ENCODE results near the gene EIF4B. TPM values are rescaled to one million over a fixed set of nuclear protein-coding genes. Genes with fewer than 3 reads are reported as not detected.
A peak's percentile ranks its signal among the peaks of the same experiment; 100 is the strongest.
"Not testable (repeated sequence)": the region's sequence is repeated elsewhere in the genome, so short reads cannot be mapped to it uniquely, and the experiment has no call there.

EIF4B gene
- polyA plus RNA-seq, 1 experiment: 645 TPM

DNA sequence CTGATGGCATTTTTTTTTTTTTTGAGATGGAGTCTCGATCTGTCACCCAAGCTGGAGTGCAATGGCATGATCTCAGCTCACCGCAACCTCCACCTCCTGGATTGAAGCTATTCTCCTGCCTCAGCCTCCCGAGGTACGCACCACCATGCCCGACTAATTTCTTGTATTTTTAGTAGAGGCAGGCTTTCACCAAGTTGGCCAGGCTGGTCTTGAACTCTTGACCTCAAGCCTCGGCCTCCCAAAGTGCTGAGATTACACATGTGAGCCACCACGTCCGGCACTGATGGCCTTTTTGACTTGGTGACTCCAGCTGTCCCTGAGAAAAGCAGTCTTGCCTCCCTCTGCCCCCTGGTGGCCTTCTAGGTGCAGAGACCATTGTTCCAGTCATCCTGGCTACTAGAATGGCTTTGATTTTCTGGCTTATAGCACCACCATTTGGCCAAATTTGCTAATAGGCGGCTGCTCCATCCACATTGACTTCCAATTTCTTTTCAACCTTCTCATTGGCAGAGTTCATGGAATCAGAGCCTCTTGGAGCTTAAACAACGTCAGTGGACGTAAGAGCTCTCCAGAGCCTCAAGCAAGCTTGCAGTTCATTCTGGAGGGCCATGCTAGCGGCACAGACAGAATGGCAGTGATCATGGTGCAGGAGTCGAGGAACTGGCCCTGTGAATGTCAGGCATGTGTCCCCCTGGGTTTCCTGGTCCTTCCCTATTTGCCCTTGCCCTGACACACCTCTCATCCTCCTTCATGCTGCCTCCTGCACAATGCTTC, 25.4 kb upstream of the EIF4B start:
- ChIA-PET POLR2A (interaction anchor here (0.6 to 1.7 kb wide), 4 partner anchors 43 to 106 kb away, joined by 3 to 7 read pairs (median 4); no protein-coding TSS in a partner anchor), CTCF (interaction anchor here (0.6 to 12.6 kb wide), 45 partner anchors 9 to 955 kb away, joined by 3 to 1204 read pairs (median 6); partner anchors contain the start of genes EIF4B and KRT8)
- TF ChIP-seq, protein P1, sequence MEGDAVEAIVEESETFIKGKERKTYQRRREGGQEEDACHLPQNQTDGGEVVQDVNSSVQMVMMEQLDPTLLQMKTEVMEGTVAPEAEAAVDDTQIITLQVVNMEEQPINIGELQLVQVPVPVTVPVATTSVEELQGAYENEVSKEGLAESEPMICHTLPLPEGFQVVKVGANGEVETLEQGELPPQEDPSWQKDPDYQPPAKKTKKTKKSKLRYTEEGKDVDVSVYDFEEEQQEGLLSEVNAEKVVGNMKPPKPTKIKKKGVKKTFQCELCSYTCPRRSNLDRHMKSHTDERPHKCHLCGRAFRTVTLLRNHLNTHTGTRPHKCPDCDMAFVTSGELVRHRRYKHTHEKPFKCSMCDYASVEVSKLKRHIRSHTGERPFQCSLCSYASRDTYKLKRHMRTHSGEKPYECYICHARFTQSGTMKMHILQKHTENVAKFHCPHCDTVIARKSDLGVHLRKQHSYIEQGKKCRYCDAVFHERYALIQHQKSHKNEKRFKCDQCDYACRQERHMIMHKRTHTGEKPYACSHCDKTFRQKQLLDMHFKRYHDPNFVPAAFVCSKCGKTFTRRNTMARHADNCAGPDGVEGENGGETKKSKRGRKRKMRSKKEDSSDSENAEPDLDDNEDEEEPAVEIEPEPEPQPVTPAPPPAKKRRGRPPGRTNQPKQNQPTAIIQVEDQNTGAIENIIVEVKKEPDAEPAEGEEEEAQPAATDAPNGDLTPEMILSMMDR (IDR thresholded peaks at IDR 0.05; ENCODE audit: low read depth, low read length): peak; percentile 99
- peak; percentile 80 for DNase-seq (ENCODE audit: low read depth, low spot score)
- Histone ChIP-seq H3K9me3 (ENCODE audit: control insufficient read depth, insufficient read depth, low read length) (no peaks in the 10 kb centered on the region), H3K27ac (ENCODE audit: low read depth, low read length) (no peak overlapping the region), H3K4me3 (ENCODE audit: low read depth, low read length) (no peak overlapping the region), H3K27me3 (ENCODE audit: control insufficient read depth, insufficient read depth, low read length) (peaks cover 2% of the 10 kb centered on the region)

- TF ChIP-seq, protein P1 (IDR thresholded peaks at IDR 0.05; ENCODE audit: low read depth, low read length): 0 out of 2 replicates have a peak, but pooled peaks have one; percentile 18
- Histone ChIP-seq H3K27me3 (ENCODE audit: control insufficient read depth, insufficient read depth, low read length) (peaks cover 2% of the 10 kb centered on the region), H3K9me3 (ENCODE audit: control insufficient read depth, insufficient read depth, low read length) (no peaks in the 10 kb centered on the region), H3K4me3 (ENCODE audit: low read depth, low read length) (no peak overlapping the region), H3K27ac (ENCODE audit: low read depth, low read length) (no peak overlapping the region)
- ChIA-PET POLR2A (no interaction called here), CTCF (interaction anchor here (0.9 to 12.6 kb wide), 2 partner anchors 101 to 111 kb away, joined by 4 to 1204 read pairs; no protein-coding TSS in a partner anchor)
- DNase-seq (ENCODE audit: low read depth, low spot score): no peak
Observed at GRCh38 chr12:52984136-52984535, 22.1 kb upstream of the EIF4B start.

DNA sequence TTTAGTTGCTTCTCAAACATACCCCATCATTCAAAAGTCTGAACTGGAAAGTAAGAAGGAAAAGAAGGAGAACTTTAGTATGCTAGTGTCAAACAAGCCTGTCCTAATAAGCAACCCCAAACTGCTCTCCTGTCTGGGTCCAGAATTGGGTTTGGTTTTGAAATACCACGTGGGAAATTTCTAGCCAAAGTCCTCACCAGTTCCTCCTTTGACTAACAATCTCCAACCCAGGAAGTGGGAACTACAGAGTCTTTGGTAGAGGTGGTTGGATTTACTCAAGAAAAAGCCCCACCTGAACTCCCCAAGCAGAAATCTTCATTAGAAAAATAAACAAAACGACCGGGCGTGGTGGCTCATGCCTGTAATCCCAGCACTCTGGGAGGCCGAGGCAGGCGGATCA, 17.4 kb upstream of the EIF4B start:
- no peak for DNase-seq (ENCODE audit: low read depth, low spot score)
- no peak overlapping the region for H3K4me3 ChIP-seq (ENCODE audit: low read depth, low read length)
- TF ChIP-seq, protein P1 (IDR thresholded peaks at IDR 0.05; ENCODE audit: low read depth, low read length): no peak
- H3K9me3 ChIP-seq (ENCODE audit: control insufficient read depth, insufficient read depth, low read length): no peaks in the 10 kb centered on the region
- peaks cover 2% of the 10 kb centered on the region for H3K27me3 ChIP-seq (ENCODE audit: control insufficient read depth, insufficient read depth, low read length)
- ChIA-PET POLR2A (no interaction called here), CTCF (interaction anchor here (0.6 to 12.6 kb wide), 3 partner anchors 106 to 969 kb away, joined by 3 to 1204 read pairs (median 3); no protein-coding TSS in a partner anchor)
- H3K27ac ChIP-seq (ENCODE audit: low read depth, low read length): no peak overlapping the region

- CTCF ChIA-PET: interaction anchor here (1.3 to 1.5 kb wide), 2 partner anchors 10 to 105 kb away, joined by 4 to 7 read pairs; no protein-coding TSS in a partner anchor
- H3K9me3 ChIP-seq (ENCODE audit: control insufficient read depth, insufficient read depth, low read length): no peaks in the 10 kb centered on the region
- no peak overlapping the region for H3K27ac ChIP-seq (ENCODE audit: low read depth, low read length)
- TF ChIP-seq, protein P1 (IDR thresholded peaks at IDR 0.05; ENCODE audit: low read depth, low read length): no peak
- no peak overlapping the region for H3K4me3 ChIP-seq (ENCODE audit: low read depth, low read length)
- POLR2A ChIA-PET: no interaction called here
- H3K27me3 ChIP-seq (ENCODE audit: control insufficient read depth, insufficient read depth, low read length): peaks cover 2% of the 10 kb centered on the region
- no peak for DNase-seq (ENCODE audit: low read depth, low spot score)
Observed at GRCh38 chr12:52990206-52990605, 16.1 kb upstream of the EIF4B start.

- H3K4me3 ChIP-seq (ENCODE audit: low read depth, low read length); H3K27me3 ChIP-seq (ENCODE audit: control insufficient read depth, insufficient read depth, low read length); DNase-seq (ENCODE audit: low read depth, low spot score); H3K9me3 ChIP-seq (ENCODE audit: control insufficient read depth, insufficient read depth, low read length); H3K27ac ChIP-seq (ENCODE audit: low read depth, low read length): not testable (repeated sequence)
- CTCF ChIA-PET: interaction anchor here (1.3 to 3.1 kb wide), 4 partner anchors 12 to 112 kb away, joined by 3 to 23 read pairs (median 7); no protein-coding TSS in a partner anchor
- POLR2A ChIA-PET: interaction anchor here (0.7 kb wide), 1 partner anchor 14 kb away, joined by 5 read pairs; the partner anchor contains the start of gene EIF4B
Observed at GRCh38 chr12:52992240-52992639, 14.0 kb upstream of the EIF4B start.
